ENCODE measurements around the gene SYT9. TPM values are rescaled to one million over a fixed set of nuclear protein-coding genes. Genes with fewer than 3 reads are reported as not detected.

SYT9 gene
- total and polyA plus RNA-seq, 2 donors (not counting 1 experiment from before 2014, with no cell fraction given) = not detected

- no peak overlapping the region for H3K27ac Mint-ChIP-seq
- H3K4me1 Mint-ChIP-seq = no peaks in the 10 kb centered on the region
- ATAC-seq (ENCODE audit: low read depth) (no peak), DNase-seq (no peak)
- no peak overlapping the region for H3K4me3 Mint-ChIP-seq
- Histone ChIP-seq H3K4me3 (ENCODE audit: control extremely low read depth in 1 of 5, extremely low read depth in 1 of 5, insufficient read depth in 1 of 5, low read depth in 2 of 5, low read length in 4 of 5) (no peak overlapping the region), H3K4me1 (ENCODE audit: control insufficient read depth in 2 of 2, insufficient read depth in 2 of 2, low read length in 2 of 2) (no peaks in the 10 kb centered on the region), H3K27me3 (replicated peaks in 1 of 4; ENCODE audit: control extremely low read depth in 1 of 4, control insufficient read depth in 3 of 4, insufficient read depth in 4 of 4, low read length in 3 of 4) (peaks cover 0 to 11% (median 0%) of the 10 kb centered on the region in 4 experiments), H3K79me2 (ENCODE audit: control insufficient read depth, insufficient read depth, low read length) (no peaks in the 10 kb centered on the region), H2AFZ (ENCODE audit: insufficient read depth, low read depth, low read length, poor library complexity, severe bottlenecking) (no peak overlapping the region), H3K4me2 (replicated peaks; ENCODE audit: low read depth, low read length, poor library complexity, severe bottlenecking) (no peak overlapping the region), H3K9ac (ENCODE audit: low read length) (no peak overlapping the region), H3K9me3 (ENCODE audit: control extremely low read depth in 1 of 3, control insufficient read depth in 2 of 3, insufficient read depth in 1 of 3, low read length in 2 of 3) (no peaks in the 10 kb centered on the region), H4K20me1 (ENCODE audit: control insufficient read depth, insufficient read depth, low read length, poor library complexity, severe bottlenecking) (no peaks in the 10 kb centered on the region), H3K36me3 (replicated peaks in 1 of 2; ENCODE audit: control extremely low read depth in 1 of 2, control insufficient read depth in 1 of 2, extremely low read depth in 1 of 2, insufficient read depth in 2 of 2, low read length in 1 of 2) (no peaks in the 10 kb centered on the region), H3K27ac (ENCODE audit: low read length in 2 of 2) (no peak overlapping the region)
- no peaks in the 10 kb centered on the region for H3K9me3 Mint-ChIP-seq (ENCODE audit: insufficient read depth)
- H3K27me3 Mint-ChIP-seq = peaks cover 14% of the 10 kb centered on the region
- ChIA-PET POLR2A (no interaction called here), CTCF (no interaction called here)
- TF ChIP-seq CTCF (IDR thresholded peaks at IDR 0.05) (no peak), EZH2 (IDR thresholded peaks at IDR 0.05; ENCODE audit: borderline replicate concordance, insufficient read depth, low read depth, low read length, poor library complexity, severe bottlenecking) (no peak)
- intact Hi-C loops (cut with micrococcal nuclease) = no loop called here
- WGBS (ENCODE audit: insufficient coverage) = 80% methylated on average over 1 of the region's 2 CpGs
Measured at GRCh38 chr11:7262672-7263071, 11.0 kb downstream of the SYT9 start.

GRCh38 chr11:7263842-7264241 is 12.1 kb downstream of the SYT9 start:
- ChIA-PET CTCF (no interaction called here), POLR2A (no interaction called here)
- no peaks in the 10 kb centered on the region for H4K20me1 ChIP-seq (ENCODE audit: control insufficient read depth, insufficient read depth, low read length, poor library complexity, severe bottlenecking)
- no peak overlapping the region for H3K4me2 ChIP-seq (replicated peaks; ENCODE audit: low read depth, low read length, poor library complexity, severe bottlenecking)
- H3K27me3 Mint-ChIP-seq = peaks cover 5% of the 10 kb centered on the region
- no peaks in the 10 kb centered on the region for H3K9me3 Mint-ChIP-seq (ENCODE audit: insufficient read depth)
- H3K27ac Mint-ChIP-seq = no peak overlapping the region
- H3K27ac ChIP-seq (ENCODE audit: low read length in 2 of 2) = no peak overlapping the region
- TF ChIP-seq EZH2 (IDR thresholded peaks at IDR 0.05; ENCODE audit: borderline replicate concordance, insufficient read depth, low read depth, low read length, poor library complexity, severe bottlenecking) (no peak), CTCF (IDR thresholded peaks at IDR 0.05) (no peak)
- H3K27me3 ChIP-seq (replicated peaks in 1 of 4; ENCODE audit: control extremely low read depth in 1 of 4, control insufficient read depth in 3 of 4, insufficient read depth in 4 of 4, low read length in 3 of 4) = peaks cover 0 to 8% (median 0%) of the 10 kb centered on the region in 4 experiments
- no peaks in the 10 kb centered on the region for H3K4me1 Mint-ChIP-seq
- H3K4me1 ChIP-seq (ENCODE audit: control insufficient read depth in 2 of 2, insufficient read depth in 2 of 2, low read length in 2 of 2) = no peaks in the 10 kb centered on the region
- H3K36me3 ChIP-seq (replicated peaks in 1 of 2; ENCODE audit: control extremely low read depth in 1 of 2, control insufficient read depth in 1 of 2, extremely low read depth in 1 of 2, insufficient read depth in 2 of 2, low read length in 1 of 2) = no peaks in the 10 kb centered on the region
- no peak overlapping the region for H2AFZ ChIP-seq (ENCODE audit: insufficient read depth, low read depth, low read length, poor library complexity, severe bottlenecking)
- intact Hi-C loops (cut with micrococcal nuclease) = no loop called here
- H3K4me3 Mint-ChIP-seq = no peak overlapping the region
- ATAC-seq (ENCODE audit: low read depth) (no peak), DNase-seq (no peak)
- no peak overlapping the region for H3K4me3 ChIP-seq (ENCODE audit: control extremely low read depth in 1 of 5, extremely low read depth in 1 of 5, insufficient read depth in 1 of 5, low read depth in 2 of 5, low read length in 4 of 5)
- no peaks in the 10 kb centered on the region for H3K9me3 ChIP-seq (ENCODE audit: control extremely low read depth in 1 of 3, control insufficient read depth in 2 of 3, insufficient read depth in 1 of 3, low read length in 2 of 3)
- no peaks in the 10 kb centered on the region for H3K79me2 ChIP-seq (ENCODE audit: control insufficient read depth, insufficient read depth, low read length)
- no peak overlapping the region for H3K9ac ChIP-seq (ENCODE audit: low read length)

All from B cell (primary cell).